T-helper 2 cell treated with Interferon-gamma antibody and Interleukin-4, amounts not matched to agents 100 ng/mL and 5 ng/mL, for 36 hours (primary cell): ENCODE measurements around the gene AHI1. TPM values are rescaled to one million over a fixed set of nuclear protein-coding genes. Genes with fewer than 3 reads are reported as not detected.

ENCODE experiments used
- intact Hi-C: fragments of 100-400 bp; cut with micrococcal nuclease; formaldehyde crosslinking; loops from one replicate; pipeline ENCODE4 v1.15.1; 2023
- total RNA-seq: library from RNA; stranded (reverse); gene quantifications from 2 replicates; pipeline ENCODE4 v1.2.3, GENCODE V29; 2022

Gene AHI1
- total RNA-seq, 1 donor from 2014 or later = 33.9 TPM

- intact Hi-C loops = no loop called here
These were observed 163.4 kb downstream of the AHI1 start for GRCh38 chr6:135334169-135334568.

DNA sequence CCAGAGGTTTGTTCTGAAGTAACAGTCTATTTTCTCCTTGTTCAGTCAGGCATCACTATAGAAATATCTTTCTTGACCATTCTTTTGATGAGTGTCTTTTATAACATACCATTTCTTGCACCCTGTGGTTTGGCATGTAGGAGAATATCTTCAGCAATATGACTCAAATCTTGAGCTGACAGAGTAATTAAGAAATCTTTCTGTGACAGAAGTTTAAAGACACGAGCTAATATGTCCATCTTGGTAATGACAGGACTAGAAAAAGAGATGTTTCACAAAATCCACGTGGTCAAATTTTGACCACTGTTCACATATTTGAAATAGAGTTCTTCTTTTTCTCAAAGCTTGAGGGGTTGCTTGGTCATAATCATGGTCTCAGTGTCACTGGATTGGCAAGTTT lies 166.5 kb downstream of the AHI1 start:
- intact Hi-C loops = no loop called here

- intact Hi-C loops = no loop called here
These were observed 167.4 kb downstream of the AHI1 start for GRCh38 chr6:135329851-135330803.

DNA sequence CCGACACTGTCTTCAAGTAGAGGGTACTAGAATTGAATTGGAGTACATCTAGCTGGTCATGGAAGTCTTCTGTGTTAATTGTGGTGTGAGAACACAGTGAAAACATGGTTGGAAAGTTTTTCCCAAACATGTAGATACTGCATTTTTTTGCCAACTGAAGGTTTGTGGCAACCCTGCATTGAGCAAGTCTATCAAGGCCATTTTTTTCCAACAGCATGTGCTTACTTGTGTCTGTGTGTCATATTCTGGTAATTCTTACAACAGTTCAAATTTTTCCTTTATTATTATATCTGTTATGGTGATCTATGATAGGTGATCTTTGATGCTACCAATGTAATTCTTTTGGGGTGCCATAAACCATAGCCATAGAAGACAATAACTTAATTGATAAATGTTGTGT lies 169.4 kb downstream of the AHI1 start:
- intact Hi-C loops = no loop called here

GRCh38 chr6:135325624-135326424 lies 171.7 kb downstream of the AHI1 start:
- intact Hi-C loops = no loop called here

- intact Hi-C loops = no loop called here
These were observed 173.0 kb downstream of the AHI1 start for GRCh38 chr6:135324531-135324930.

GRCh38 chr6:135323979-135324378 lies 173.6 kb downstream of the AHI1 start:
- intact Hi-C loops = no loop called here

DNA sequence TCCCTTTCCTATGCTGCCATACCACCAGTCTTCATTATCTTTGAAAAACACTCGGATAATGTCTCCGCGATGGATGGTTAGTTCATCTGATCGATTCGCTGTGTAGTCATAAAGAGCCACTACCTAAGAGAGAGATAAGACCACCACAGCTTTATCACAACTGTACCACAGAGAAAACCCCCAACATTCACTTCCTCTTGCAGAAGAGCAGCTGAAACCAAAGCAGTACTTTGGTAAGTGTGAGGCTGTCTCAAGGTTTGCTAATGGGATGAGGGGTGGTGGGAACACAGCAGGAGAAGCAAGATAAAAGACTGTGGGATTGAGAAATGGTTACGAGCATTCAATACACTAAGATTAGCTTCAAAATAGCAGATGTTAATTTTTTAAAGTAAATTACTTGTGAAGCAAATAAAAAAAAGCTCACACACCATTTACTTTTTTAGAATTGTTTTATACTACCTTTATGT lies 174.3 kb downstream of the AHI1 start:
- intact Hi-C loops = no loop called here

- intact Hi-C loops = no loop called here
These were observed 174.9 kb downstream of the AHI1 start for GRCh38 chr6:135322427-135323201.

GRCh38 chr6:135320721-135321621 lies 176.6 kb downstream of the AHI1 start:
- intact Hi-C loops = no loop called here

- intact Hi-C loops = no loop called here
These were observed 177.7 kb downstream of the AHI1 start for GRCh38 chr6:135319819-135320218.

GRCh38 chr6:135318738-135319469 lies 178.6 kb downstream of the AHI1 start:
- intact Hi-C loops = no loop called here

DNA sequence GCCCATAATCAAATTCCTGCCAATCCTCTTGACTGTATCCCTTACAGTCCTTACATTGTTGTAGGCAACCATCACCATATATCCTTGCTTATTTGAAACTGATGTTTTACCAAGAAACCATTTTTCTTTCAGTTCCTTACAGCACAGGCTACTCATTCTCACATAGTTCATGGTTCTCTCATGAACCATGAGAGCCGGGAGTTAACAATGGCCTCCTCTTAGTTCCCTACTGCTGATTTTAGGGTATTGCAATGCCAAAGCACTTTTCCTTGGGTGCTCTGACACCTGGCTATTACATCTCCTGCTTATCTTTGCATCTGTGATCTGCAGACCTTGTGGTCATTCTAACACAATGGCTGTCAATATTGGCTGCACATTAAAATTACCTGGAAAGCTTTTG lies 183.0 kb downstream of the AHI1 start:
- intact Hi-C loops = no loop called here

- intact Hi-C loops = no loop called here
These were observed 185.9 kb downstream of the AHI1 start for GRCh38 chr6:135311446-135312200.

- intact Hi-C loops = no loop called here
These were observed 187.2 kb downstream of the AHI1 start for GRCh38 chr6:135310291-135310690.

DNA sequence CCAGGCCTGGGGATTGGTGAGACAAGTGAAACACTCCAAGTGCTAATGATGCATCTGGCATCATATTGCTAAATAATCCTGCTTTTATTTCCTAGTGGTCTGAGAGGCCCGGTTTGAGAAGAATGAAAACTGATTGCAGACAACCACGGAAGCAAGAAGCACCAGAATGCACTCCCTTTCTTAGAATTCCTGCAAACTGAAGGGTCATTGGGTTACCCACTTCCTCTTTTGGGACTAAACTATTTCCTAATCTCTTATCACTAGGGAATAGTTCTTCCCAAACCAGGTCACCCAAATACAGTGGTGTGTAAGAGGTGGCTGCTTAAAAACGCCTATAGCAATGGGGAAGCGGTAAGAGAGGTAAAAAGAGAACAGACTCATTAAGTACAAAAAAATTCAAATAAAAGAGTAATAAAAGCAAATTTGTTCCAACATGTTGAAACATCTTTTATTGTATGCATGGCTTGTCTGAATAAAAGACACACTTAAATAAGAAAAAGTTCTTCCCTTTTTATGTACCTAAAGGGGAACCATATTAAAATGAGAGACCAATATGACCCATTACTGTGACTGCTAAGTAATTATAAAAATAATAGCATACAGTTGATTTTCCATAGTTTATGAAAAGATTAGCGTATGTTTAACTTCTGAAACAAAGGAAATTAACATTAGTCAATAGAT lies 190.7 kb downstream of the AHI1 start:
- intact Hi-C loops = no loop called here

DNA sequence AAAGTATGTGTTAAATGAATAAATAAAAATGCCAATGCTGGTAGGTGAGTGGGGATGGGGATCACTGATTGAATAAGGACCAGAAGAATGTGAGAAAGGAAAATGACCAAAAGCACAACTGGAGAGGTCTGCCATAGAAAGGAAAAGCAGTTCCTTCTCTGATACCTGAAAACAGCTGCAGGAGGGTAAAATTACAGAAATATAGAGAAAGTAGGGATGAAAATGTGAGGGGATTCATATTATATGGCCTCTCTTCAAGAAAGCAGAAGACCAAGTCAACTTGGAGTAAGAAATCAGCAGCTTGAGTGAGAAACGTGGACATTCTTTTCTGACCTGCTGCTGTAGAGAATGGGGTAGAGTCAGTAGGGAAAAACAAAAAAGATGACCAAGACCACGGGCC lies 191.4 kb downstream of the AHI1 start:
- intact Hi-C loops = no loop called here

GRCh38 chr6:135305684-135306083 lies 191.9 kb downstream of the AHI1 start:
- intact Hi-C loops = no loop called here
